HG03175 (cell line): ENCODE data around the gene ERH.
"Not testable (repeated sequence)": the region's sequence is repeated elsewhere in the genome, so short reads cannot be mapped to it uniquely, and the experiment has no call there.

Experiments
- ATAC-seq: cut with Tn5 transposase; IDR thresholded peaks from one replicate; pipeline ENCODE4 v1.9.1; 2021; ENCODE audit warnings: mild to moderate bottlenecking, moderate library complexity; ENCODE audit not compliant: unreplicated experiment

The ERH gene

DNA sequence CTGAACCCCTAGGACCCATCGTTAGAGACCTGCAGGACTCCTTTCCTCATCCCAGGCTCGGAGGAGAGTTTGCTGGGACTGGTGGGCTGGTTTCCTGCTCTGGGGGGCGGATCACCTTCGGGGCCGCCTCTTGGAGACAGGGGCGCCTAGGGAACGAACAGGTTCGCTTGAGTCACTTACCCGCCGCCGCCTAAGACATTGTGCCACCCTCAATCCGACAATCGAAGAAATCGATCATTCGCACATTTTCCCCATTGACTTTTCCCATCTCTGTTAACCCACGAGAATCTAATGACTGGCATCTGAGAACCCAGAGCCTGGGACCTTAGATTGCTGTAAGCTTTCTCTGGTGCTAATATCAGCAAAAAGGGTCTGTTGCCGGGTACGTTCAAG lies 715 bp upstream of the ERH start:
- peak; percentile 19 for ATAC-seq

GRCh38 chr14:69395929-69396328 lies 2.2 kb downstream of the ERH start:
- no peak for ATAC-seq

DNA sequence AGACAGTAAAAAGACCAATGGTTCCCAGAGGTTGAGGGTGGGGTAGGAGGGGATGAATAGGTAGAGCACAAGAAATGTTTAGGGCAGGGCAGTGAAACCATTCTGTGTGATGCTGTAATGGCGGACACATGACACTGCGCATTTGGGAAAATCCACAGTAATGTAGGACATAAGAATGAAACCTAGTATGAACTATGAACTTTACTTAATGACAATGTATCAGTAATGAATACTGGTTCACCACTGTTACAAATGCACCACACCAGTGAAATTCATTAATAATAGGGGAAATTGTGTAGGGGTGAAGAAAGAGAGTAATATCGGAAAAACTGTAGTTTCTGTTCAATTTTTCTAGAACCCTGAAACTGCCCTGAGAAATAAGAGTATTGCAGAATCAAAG lies 5.6 kb downstream of the ERH start:
- ATAC-seq = no peak

- not testable (repeated sequence) for ATAC-seq
Observed at GRCh38 chr14:69391400-69391799, 6.7 kb downstream of the ERH start.

DNA sequence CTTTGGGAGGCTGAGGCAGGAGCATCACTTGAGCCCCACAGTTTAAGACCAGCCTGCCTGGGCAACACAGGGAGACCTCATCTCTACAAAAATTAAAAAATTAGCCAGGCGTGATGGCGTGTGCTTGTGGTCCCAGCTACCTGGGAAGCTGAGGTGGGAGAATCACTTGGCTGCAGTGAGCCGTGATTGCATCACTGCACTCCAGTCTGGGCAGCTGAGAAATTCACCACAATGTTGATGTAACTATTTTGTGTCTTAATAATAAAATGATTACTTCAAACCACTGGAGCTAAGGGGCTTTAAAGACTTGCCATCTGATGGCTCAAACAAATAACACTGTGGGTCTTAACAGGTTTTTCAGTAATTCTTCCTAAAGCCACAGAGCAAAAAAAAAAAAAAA lies 10.8 kb downstream of the ERH start:
- ATAC-seq = no peak

GRCh38 chr14:69378274-69378673 lies 19.8 kb downstream of the ERH start:
- no peak for ATAC-seq

GRCh38 chr14:69376439-69376838 lies 21.7 kb downstream of the ERH start:
- no peak for ATAC-seq

GRCh38 chr14:69375722-69376121 lies 22.4 kb downstream of the ERH start:
- no peak for ATAC-seq

- ATAC-seq = no peak
Observed at GRCh38 chr14:69375182-69375581, 22.9 kb downstream of the ERH start.

GRCh38 chr14:69374235-69374634 lies 23.9 kb downstream of the ERH start:
- no peak for ATAC-seq

- no peak for ATAC-seq
Observed at GRCh38 chr14:69373104-69373503, 25.0 kb downstream of the ERH start.

DNA sequence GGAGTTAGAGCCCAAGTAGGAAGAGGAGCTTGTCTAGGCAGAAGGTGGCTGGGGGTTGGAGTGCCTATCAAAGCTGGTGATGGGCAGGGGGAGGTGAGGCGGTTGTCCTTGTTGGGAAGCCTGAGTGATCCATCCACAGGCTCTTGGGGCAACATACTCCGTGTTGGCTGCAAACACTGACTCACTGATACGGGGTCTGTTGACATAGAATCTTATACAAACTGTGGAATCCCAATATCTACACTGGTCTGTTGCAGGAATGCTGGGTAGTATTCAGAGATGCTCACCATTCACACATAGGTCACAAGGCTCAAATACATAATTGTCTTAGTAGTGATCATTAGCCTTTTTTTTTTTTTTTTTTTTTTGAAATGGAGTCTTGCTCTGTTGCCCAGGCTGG lies 26.0 kb downstream of the ERH start:
- no peak for ATAC-seq

DNA sequence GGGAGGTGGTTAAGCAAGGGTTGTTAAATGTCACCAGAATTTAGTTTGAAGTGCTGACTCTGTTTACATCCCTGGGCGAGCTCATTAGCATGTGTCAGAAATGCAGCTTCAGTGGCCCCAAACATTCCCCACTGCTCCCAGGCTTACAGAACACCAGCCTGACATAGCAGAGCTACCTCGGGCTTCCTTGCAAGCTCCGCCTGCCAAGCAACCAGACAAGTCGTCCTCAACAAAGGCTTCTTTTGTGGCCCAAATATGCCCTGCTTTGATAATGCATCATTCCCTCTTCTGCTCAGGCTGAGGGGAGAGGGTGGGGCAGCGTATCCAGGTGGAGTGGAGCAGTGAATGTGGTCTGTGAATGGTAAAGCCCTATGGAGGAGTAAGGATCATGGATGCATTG lies 28.0 kb downstream of the ERH start:
- no peak for ATAC-seq

DNA sequence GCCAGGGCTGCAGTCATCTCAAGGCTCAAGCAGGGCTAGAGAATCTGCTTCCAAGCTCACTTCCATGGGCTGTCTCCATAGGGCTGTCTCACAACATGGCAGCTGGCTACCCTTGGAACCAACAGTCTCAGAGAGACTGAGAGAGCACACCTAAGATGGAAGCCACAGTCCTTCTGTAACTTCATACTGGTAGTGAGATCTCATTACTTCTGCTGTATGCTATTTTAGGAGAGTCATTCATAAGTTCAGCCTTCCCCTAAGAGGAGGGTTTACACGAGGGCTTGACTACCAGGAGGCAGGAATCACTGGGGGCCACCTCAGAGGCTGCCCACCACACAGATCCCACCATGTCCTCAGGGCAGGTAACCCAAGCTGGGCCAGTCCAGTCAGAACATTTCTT lies 29.7 kb downstream of the ERH start:
- no peak for ATAC-seq

DNA sequence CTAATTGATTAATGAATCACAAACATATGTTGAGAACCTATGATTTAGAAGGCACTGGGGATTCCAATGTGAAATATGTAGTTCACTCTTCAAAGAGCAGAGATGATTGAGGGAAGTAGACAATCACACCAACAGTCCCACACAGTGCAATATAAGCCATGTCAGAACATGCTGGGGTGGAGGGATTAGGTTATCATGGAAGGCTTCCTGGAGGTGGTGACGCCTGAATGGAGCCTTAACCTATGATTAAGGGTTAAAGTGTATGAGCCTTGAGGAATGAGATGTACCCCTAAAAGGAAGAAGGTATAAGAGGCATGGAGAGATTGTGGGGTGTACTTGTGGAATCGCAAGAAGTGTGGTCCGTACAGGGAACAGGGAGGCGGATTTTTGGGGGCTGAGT lies 31.3 kb downstream of the ERH start:
- no peak for ATAC-seq

DNA sequence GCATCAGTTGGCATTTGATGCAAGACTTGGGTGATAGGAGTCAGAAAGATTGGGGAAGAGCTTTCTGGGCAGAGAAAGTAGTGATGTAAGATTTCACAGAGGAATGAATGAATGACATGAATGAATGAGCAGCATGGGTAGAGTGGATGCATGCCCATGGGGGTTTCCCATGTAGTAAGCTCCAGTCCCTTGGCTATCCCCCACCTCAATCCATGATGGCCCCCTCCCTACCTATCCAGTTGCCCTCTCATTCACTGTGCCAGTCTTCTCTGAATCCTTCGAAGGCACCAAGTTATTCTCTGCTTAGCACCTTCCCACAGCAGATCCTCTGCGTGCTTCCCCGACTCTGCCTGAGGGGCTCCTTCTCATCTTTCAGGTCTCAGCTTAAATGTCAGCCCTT lies 32.0 kb downstream of the ERH start:
- ATAC-seq = no peak

GRCh38 chr14:69364378-69364777 lies 33.7 kb downstream of the ERH start:
- no peak for ATAC-seq

DNA sequence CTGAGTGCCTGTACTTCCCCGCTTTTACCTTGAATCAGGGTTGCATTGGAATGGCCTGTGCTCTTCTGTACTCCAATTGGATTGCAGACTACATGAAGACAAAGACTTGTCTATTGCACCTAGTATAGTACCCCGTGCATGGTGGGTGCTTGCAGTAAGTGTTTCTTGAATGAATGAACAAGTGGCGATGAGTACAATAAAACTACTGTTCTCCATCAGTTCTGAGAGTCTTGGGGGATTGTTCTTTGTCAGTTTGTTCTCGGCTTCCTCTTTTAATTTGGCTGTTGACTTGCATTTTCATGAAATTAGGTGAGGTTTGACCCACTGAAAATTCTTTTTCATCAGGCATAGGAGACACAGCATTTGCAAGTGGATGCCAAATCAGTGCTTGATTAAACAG lies 34.1 kb downstream of the ERH start:
- no peak for ATAC-seq

GRCh38 chr14:69363055-69363454 lies 35.0 kb downstream of the ERH start:
- ATAC-seq = no peak

- ATAC-seq = no peak
Observed at GRCh38 chr14:69360438-69361108, 37.5 kb downstream of the ERH start.

DNA sequence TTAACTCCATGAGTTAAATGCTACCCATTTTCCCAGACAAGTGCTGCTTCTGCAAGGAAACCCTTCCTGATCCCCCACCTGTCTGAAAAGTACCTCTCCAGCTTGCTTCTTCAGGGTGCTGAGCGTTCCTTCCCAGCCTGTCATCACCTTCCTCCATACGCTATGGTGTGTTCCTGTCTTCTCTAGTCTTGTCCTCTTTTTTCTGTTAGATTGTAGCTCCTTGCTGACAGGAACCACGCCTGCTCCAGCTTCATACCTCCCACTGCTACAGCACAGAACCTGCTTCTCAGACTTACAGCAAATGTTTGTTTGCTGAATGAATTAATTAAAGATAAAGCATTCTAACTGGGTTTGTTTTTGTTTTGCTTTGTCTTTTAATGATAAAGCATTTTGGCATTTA lies 39.1 kb downstream of the ERH start:
- no peak for ATAC-seq

GRCh38 chr14:69358233-69358963 lies 39.7 kb downstream of the ERH start:
- no peak for ATAC-seq
